Immature natural killer cell (primary cell): ENCODE data around the gene RAPGEF1. TPM values are rescaled to one million over a fixed set of nuclear protein-coding genes. Genes with fewer than 3 reads are reported as not detected.
A peak's percentile ranks its signal among the peaks of the same experiment; 100 is the strongest.

ENCODE experiments used
- DNase-seq, 3 donors: peaks; one replicate each; pipeline ENCODE4 v3.0.0; 2022; ENCODE audit warnings: mixed read lengths in 1 of 3
- H3K27ac Mint-ChIP-seq, 6 donors: one replicate each; pipeline ENCODE4 v1.8.0; 2020; ENCODE audit warnings: mixed read lengths in 6 of 6, mild to moderate bottlenecking in 5 of 6, inconsistent platforms in 4 of 6, moderate library complexity in 3 of 6
- H3K27me3 Mint-ChIP-seq, 3 donors: one replicate each; pipeline ENCODE4 v1.8.0; 2020 to 2021; ENCODE audit warnings: low read depth in 3 of 3, mild to moderate bottlenecking in 3 of 3, mixed read lengths in 3 of 3, moderate library complexity in 3 of 3, inconsistent platforms in 1 of 3
- H3K36me3 Mint-ChIP-seq, 3 donors: one replicate each; pipeline ENCODE4 v1.8.0; 2020; ENCODE audit warnings: mixed read lengths in 3 of 3, inconsistent platforms in 2 of 3, mild to moderate bottlenecking in 2 of 3
- H3K4me1 Mint-ChIP-seq, 2 donors: one replicate each; pipeline ENCODE4 v1.8.0; 2020; ENCODE audit warnings: inconsistent platforms in 2 of 2, mild to moderate bottlenecking in 2 of 2, mixed read lengths in 2 of 2, moderate library complexity in 1 of 2
- H3K4me3 Mint-ChIP-seq, 5 donors: one replicate each; pipeline ENCODE4 v1.8.0; 2020; ENCODE audit warnings: mild to moderate bottlenecking in 5 of 5, mixed read lengths in 5 of 5, inconsistent platforms in 3 of 5, moderate library complexity in 3 of 5
- H3K9me3 Mint-ChIP-seq, 6 donors: one replicate each; pipeline ENCODE4 v1.8.0; 2020; ENCODE audit warnings: mild to moderate bottlenecking in 6 of 6, mixed read lengths in 6 of 6, inconsistent platforms in 4 of 6, moderate library complexity in 3 of 6
- polyA plus RNA-seq, 3 donors: library from polyadenylated mRNA; unstranded; fragments of 300-500 nt; fragmentation: Illumina TruSeq; gene quantifications; one replicate each; pipeline ENCODE4 v1.2.3, GENCODE V29; 2021

Gene RAPGEF1
- polyA plus RNA-seq, 3 donors from 2014 or later: 1.2 to 15.8 (median 7.4) TPM

DNA sequence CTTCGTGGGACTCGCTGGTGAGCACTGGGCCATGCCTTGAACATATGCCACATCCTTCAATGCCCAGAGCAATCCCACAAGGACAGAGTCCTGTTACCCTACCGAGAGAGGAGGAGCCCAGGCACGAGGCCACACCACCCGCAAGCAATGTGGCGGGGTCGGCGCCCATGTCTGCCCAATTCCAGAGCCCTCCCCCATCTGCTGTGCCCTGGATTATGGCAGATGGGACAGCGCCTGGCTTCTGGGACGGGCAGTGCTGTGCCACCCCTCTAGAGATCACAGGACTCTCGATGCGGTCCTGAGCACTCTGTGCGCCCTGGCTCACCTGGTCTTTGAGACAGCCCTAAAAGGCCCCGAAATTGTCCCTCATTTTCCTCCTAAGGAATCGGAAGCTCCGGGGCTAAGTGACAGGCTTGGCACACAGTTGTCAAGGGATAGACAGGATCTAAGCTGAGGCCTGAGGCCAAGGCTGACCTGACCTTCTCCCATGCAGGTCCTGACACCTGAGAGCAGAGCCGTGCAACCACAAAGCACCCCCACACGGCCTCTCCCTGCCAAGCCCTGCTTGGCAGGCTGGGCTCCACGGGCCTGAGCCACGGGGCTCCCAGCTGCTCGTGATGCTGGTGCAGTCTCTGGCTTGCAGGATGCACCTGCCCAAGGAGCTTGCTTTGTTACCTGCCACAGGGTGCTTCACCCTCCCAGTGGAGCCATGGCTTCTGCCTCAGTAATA lies 145.8 kb downstream of the RAPGEF1 start:
- Mint-ChIP-seq H3K4me1 (peaks cover 29 to 32% of the 10 kb centered on the region in 2 donors), H3K9me3 (no peaks in the 10 kb centered on the region)
- DNase-seq: no peak

DNA sequence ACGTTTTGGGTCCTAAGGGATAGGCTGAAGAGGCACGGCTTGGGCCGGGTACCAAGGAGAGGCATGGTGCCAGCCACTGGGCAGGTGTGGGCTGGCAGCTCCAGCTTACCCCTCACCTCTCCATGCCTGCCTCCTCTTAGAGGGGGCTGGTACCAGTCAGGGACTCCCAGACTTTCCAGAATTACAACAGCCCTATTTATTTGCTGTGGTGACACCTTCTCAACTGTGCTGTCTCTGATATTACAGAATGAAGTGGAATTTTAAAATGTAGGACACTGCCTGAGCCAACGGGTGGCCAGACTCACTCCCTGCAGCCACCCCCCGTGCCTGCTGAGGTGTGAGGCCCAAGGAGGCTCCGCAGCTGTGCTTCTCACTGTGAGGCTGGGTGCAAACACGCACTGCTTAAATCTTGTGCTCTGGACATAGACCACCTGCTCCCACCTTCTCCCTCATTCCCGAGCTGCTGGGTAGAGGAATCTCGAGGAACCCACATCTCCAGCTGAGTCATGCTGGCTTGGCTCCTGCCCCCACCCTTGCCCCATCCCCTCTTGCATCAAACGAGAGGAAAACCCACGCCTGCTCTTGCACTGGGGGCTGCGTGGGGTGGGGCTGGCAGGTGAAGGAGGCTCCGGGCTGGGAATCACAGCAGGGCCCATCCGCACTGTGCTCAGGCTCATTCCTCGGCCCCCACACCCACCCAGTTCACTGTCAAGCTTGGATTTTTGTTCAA lies 146.6 kb downstream of the RAPGEF1 start:
- H3K9me3 Mint-ChIP-seq: no peaks in the 10 kb centered on the region
- H3K4me1 Mint-ChIP-seq: peaks cover 27 to 30% of the 10 kb centered on the region in 2 donors
- no peak overlapping the region for H3K4me3 Mint-ChIP-seq
- peaks cover 7 to 29% (median 22%) of the 10 kb centered on the region in 3 donors for H3K27me3 Mint-ChIP-seq
- DNase-seq: no peak
- H3K36me3 Mint-ChIP-seq: peaks cover 0 to 8% (median 6%) of the 10 kb centered on the region in 3 donors
- H3K27ac Mint-ChIP-seq: peak overlapping the region in 3 of 6 donors; percentile 23 to 53 (median 45)

More for the DNA sequence above, 145.8 kb downstream of the RAPGEF1 start:
- Mint-ChIP-seq H3K27me3 (peaks cover 7 to 29% (median 17%) of the 10 kb centered on the region in 3 donors), H3K4me3 (no peak overlapping the region), H3K27ac (no peak overlapping the region), H3K36me3 (peaks cover 0 to 8% (median 6%) of the 10 kb centered on the region in 3 donors)

DNA sequence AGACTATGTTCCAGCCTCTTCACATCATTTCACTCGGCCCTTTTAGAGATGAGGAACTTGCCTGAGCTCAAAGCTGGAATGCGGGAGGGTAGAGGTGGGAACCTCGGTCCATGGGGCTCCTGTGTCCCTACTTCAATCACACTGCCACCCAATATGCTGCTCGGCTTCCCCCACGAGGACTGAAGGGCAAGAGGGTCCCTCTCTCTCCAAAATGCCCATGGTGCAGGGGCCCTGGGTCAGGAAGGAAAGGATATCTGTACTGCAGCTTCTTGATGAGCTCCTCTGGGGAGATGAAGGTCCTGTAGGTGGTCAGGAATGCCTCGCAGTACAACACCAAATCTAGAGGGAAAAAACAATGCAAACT lies 148.0 kb downstream of the RAPGEF1 start:
- Mint-ChIP-seq H3K36me3 (peaks cover 0 to 15% (median 6%) of the 10 kb centered on the region in 3 donors), H3K27ac (peak overlapping the region in 5 of 6 donors; percentile 21 to 78 (median 69)), H3K4me3 (no peak overlapping the region), H3K9me3 (no peaks in the 10 kb centered on the region), H3K27me3 (peaks cover 7 to 32% (median 32%) of the 10 kb centered on the region in 3 donors), H3K4me1 (peaks cover 31 to 37% of the 10 kb centered on the region in 2 donors)
- no peak for DNase-seq

DNA sequence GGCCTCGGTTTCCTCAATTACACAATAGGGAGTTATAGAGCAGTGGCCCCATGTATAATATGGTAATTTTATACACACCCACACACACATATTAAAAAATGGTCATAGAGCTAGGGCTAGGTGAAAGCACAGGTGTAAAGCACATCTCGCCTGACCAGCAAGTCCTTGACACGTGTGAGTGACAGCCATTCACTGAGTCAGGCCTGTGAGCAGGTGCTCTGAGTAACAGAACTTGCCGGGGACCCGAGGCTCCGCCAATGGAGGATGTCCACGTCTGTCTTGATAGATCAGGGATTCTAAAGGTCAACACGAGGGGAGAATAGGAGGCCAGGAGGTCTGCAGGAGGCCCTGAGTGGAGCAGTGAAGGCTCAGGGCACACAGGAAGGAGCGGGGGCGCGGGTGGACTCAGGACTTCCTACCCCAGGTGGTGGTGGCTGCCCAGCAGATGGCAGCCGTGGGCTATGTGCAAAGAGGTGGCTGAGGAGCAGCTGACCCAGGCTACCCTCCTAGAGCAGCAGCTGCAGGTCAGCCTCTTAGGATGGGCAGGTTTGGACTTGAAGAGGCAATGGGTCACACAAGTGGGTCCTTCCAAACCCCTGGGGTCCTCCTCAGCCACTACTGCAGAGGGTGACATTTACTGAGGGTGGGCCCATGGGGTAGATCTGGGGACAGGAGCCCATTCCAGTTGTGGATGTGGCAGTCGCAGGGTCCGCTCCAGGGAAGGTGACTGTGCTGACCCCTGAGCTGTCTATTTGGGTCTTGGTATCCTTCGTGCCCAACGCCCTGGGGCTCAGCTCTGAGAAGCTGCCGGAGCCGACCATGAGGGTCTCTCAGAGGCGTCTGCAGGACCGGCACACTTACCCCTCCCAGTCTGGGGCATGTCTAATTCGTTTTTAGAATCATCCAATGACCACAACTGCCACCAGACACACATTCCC lies 148.7 kb downstream of the RAPGEF1 start:
- Mint-ChIP-seq H3K27ac (peak overlapping the region; percentile 37 to 78 (median 72)), H3K9me3 (no peaks in the 10 kb centered on the region), H3K27me3 (peaks cover 6 to 35% (median 32%) of the 10 kb centered on the region in 3 donors), H3K4me1 (peaks cover 34 to 44% of the 10 kb centered on the region in 2 donors), H3K36me3 (peaks cover 0 to 14% (median 6%) of the 10 kb centered on the region in 3 donors), H3K4me3 (peak overlapping the region; percentile 38 to 69 (median 66))
- peak; percentile 71 to 80 (median 79) for DNase-seq

DNA sequence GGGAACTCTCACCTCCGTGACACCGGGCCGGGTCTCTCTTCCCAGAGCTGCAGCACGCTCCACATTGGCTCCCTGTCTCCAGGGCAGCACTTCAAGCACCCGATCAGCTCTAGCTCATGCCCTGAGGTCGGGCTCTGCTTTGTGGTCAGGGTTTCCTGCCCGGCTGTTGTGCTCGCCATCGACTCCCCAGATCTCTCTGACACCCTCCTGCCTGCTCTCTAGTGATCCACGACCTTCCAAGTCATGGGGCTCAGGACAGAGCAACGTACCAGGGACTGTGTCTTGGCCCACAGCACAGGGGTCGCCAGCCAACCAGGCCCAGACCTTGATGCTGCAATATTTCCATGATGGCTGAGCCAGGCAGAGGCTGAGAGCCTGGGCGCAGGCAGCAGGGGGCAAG lies 149.4 kb downstream of the RAPGEF1 start:
- Mint-ChIP-seq H3K27me3 (peaks cover 6 to 36% (median 35%) of the 10 kb centered on the region in 3 donors), H3K4me3 (peak overlapping the region; percentile 38 to 69 (median 66)), H3K27ac (peak overlapping the region; percentile 61 to 83 (median 72)), H3K9me3 (no peaks in the 10 kb centered on the region), H3K4me1 (peaks cover 41 to 51% of the 10 kb centered on the region in 2 donors), H3K36me3 (peaks cover 0 to 14% (median 0%) of the 10 kb centered on the region in 3 donors)
- DNase-seq: peak; percentile 31 to 57 (median 34)

DNA sequence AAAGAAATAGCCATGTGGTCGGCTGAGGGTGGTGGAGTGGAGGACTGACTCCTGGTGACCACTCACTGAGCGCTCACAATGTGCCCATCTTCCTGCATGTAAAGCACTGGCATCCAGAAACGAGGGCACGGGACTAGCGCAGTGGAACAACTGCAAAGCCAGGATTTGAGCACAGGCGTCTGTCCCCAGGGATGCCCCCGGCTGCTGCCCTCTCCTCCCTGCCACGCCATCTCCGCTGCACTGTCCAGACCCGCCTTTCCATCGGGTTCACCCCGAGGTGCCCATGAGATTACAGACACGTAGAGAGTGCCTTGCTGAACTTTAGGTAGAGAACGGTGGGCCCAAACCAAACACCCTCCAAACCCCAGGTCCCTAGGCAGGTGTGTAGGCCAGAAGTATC lies 149.9 kb downstream of the RAPGEF1 start:
- peaks cover 8 to 41% (median 32%) of the 10 kb centered on the region in 3 donors for H3K27me3 Mint-ChIP-seq
- DNase-seq: no peak
- H3K4me1 Mint-ChIP-seq: peaks cover 45 to 56% of the 10 kb centered on the region in 2 donors
- peak overlapping the region in 3 of 5 donors; percentile 38 to 66 (median 48) for H3K4me3 Mint-ChIP-seq
- no peaks in the 10 kb centered on the region for H3K9me3 Mint-ChIP-seq
- H3K36me3 Mint-ChIP-seq: peaks cover 0 to 17% (median under 1%) of the 10 kb centered on the region in 3 donors
- peak overlapping the region in 3 of 6 donors; percentile 72 to 83 (median 76) for H3K27ac Mint-ChIP-seq

DNA sequence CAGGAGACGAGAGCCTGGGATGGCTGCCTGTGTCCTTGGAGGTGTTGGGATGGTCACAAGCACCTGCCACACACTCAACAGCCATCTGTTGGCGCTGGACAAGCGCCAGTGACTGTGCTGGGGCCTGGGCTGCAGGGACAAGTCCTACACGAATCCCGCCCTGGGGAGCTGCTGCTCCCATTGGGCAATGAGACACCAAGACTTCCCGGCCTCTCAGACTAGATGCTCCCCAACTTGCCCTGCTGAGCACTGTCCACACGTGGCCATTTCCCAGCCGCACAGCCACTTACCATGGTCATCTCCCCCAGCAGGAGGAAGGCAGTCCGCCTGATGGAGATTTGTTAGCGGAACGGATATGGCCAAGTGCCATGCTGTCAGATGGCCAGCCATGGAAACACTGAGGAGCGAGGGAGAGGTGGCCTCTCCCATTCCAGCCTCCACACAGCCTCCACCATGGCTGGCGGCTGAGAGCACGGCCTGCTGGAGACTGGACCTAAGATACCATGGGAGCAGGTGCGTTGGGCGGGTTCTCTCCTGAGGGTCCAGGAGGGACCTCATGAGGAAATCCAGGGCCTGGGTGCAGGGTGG lies 150.7 kb downstream of the RAPGEF1 start:
- Mint-ChIP-seq H3K4me1 (peaks cover 53 to 63% of the 10 kb centered on the region in 2 donors), H3K27ac (peak overlapping the region in 1 of 6 donors; percentile 30), H3K9me3 (no peaks in the 10 kb centered on the region), H3K4me3 (peak overlapping the region in 1 of 5 donors; percentile 44), H3K27me3 (peaks cover 11 to 44% (median 34%) of the 10 kb centered on the region in 3 donors), H3K36me3 (peaks cover 0 to 17% (median 4%) of the 10 kb centered on the region in 3 donors)
- no peak for DNase-seq

DNA sequence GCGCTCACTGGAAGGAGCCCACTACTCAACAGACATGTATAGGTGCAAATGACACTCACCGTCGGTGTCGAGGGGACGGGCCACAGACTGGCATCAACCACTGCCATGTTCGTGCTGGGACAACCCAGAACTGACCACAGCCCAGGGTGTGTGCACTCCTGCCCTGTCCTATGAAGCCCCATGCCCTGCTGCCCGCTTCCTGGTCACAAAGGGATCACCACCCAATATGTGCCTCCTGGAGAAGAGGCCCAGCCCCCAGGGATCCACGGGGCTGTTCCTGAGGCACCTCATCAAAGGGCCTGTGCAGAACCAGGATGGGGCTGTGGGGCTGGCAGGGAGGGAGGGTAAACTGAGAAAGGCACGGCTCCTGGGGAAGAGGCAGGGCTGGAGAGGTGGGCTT lies 151.5 kb downstream of the RAPGEF1 start:
- Mint-ChIP-seq H3K27me3 (peaks cover 11 to 44% (median 40%) of the 10 kb centered on the region in 3 donors), H3K4me1 (peaks cover 60 to 72% of the 10 kb centered on the region in 2 donors), H3K36me3 (peaks cover 0 to 17% (median 4%) of the 10 kb centered on the region in 3 donors), H3K9me3 (no peaks in the 10 kb centered on the region), H3K27ac (no peak overlapping the region), H3K4me3 (no peak overlapping the region)
- no peak for DNase-seq

DNA sequence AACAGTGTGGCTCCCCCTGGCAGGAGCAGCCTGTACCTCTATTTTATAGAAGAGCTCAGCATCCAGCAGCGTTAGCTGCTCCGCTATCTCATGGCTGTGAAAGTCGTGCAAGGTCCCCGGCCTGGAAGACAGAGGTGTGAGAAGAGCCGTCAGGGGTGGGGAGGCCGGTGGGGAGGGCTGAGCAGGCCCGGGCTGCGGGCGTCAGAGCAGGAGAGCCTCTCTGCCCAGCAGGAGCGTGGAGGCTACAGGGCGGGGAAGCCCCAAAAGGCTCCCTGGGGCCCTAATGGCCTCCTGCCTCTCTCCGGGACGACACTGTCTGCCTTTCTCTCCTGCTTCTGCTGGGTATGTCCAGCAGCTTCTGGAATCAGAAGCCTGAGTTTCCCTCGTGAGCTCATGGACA lies 152.0 kb downstream of the RAPGEF1 start:
- peaks cover 11 to 43% (median 43%) of the 10 kb centered on the region in 3 donors for H3K27me3 Mint-ChIP-seq
- peak overlapping the region in 1 of 6 donors; percentile 78 for H3K27ac Mint-ChIP-seq
- no peak for DNase-seq
- H3K36me3 Mint-ChIP-seq: peaks cover 0 to 17% (median 4%) of the 10 kb centered on the region in 3 donors
- H3K9me3 Mint-ChIP-seq: no peaks in the 10 kb centered on the region
- H3K4me3 Mint-ChIP-seq: no peak overlapping the region
- peaks cover 64 to 76% of the 10 kb centered on the region in 2 donors for H3K4me1 Mint-ChIP-seq

DNA sequence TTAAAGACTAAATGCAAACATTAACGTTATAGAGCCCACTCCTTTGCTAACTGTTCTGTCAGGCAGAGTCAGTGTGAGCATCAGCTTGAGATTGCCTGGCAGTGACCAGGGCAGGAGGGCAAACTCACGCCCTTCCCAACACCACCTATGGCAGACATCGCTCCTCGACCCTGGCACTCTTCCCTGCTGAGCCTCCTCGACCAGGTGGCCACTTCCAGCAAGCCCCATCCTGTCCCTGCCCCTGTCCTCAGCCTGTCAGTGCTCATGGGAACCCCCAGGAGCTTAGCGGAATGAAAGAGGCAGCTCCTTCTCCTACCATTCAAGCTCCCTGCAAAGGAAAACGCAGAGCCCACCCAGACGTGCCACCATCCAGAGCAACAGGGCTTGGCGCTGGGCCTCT lies 152.5 kb downstream of the RAPGEF1 start:
- Mint-ChIP-seq H3K27me3 (peaks cover 11 to 43% (median 40%) of the 10 kb centered on the region in 3 donors), H3K4me1 (peaks cover 64 to 78% of the 10 kb centered on the region in 2 donors), H3K36me3 (peaks cover 0 to 18% (median 4%) of the 10 kb centered on the region in 3 donors), H3K4me3 (peak overlapping the region in 1 of 5 donors; percentile 36), H3K9me3 (no peaks in the 10 kb centered on the region), H3K27ac (peak overlapping the region; percentile 56 to 89 (median 70))
- DNase-seq: no peak

DNA sequence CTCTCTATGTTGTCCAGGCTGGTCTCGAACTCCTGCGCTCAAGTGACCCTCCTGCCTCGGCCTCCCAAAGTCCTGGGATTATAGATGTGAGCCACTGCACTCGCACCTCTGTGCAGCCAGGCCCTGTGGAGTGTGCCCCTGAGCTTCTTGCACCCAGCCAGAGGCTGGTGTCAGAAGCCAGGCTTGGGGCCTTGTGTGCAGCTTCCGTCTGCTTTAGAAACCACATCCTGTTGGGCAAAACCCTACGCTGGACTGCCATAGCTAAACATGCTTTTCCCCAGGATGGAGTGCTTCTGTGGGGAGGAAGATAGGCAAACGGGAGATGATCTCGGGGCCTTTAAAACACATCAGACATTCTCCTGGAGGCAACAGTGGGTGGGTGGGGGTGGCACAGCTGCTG lies 154.5 kb downstream of the RAPGEF1 start:
- no peaks in the 10 kb centered on the region for H3K9me3 Mint-ChIP-seq

DNA sequence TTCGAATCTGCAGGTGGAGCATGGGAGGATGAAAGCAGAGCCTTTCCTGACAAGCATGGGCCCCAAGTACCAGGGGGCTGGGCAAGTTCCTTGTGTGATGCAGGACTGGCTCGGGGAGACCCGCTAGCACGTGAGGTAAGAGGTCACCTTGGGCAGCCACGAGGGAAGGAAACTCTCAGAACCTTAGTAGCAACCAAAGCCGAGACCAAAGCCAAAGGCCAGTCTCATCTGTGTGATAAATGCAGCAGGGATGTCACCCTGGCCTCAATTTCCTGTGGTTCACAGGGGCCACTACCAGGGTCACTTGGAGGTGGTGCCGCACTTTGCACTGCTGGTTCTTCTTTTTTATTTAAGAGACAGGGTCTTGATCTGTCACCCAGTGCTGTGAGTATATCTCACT lies 155.0 kb downstream of the RAPGEF1 start:
- H3K4me3 Mint-ChIP-seq: peak overlapping the region; percentile 75 to 83 (median 80)
- H3K36me3 Mint-ChIP-seq: peaks cover 4 to 31% (median 7%) of the 10 kb centered on the region in 3 donors
- H3K4me1 Mint-ChIP-seq: peaks cover 41 to 66% of the 10 kb centered on the region in 2 donors

More for the DNA sequence above, 154.5 kb downstream of the RAPGEF1 start:
- Mint-ChIP-seq H3K4me1 (peaks cover 45 to 71% of the 10 kb centered on the region in 2 donors), H3K36me3 (peaks cover 4 to 31% (median 7%) of the 10 kb centered on the region in 3 donors), H3K27ac (peak overlapping the region; percentile 88 to 96 (median 94)), H3K27me3 (peaks cover 9 to 35% (median 35%) of the 10 kb centered on the region in 3 donors), H3K4me3 (peak overlapping the region; percentile 75 to 83 (median 80))
- DNase-seq: peak; percentile 63 to 66 (median 65)

More for the DNA sequence above, 155.0 kb downstream of the RAPGEF1 start:
- Mint-ChIP-seq H3K27me3 (peaks cover 7 to 34% (median 33%) of the 10 kb centered on the region in 3 donors), H3K9me3 (no peaks in the 10 kb centered on the region), H3K27ac (peak overlapping the region; percentile 88 to 96 (median 94))
- peak; percentile 60 to 62 (median 61) for DNase-seq
